ENCODE results near the gene RXFP3. TPM values are rescaled to one million over a fixed set of nuclear protein-coding genes. Genes with fewer than 3 reads are reported as not detected.

The RXFP3 gene
- total RNA-seq, 4 donors from 2014 or later, result not detected

DNA sequence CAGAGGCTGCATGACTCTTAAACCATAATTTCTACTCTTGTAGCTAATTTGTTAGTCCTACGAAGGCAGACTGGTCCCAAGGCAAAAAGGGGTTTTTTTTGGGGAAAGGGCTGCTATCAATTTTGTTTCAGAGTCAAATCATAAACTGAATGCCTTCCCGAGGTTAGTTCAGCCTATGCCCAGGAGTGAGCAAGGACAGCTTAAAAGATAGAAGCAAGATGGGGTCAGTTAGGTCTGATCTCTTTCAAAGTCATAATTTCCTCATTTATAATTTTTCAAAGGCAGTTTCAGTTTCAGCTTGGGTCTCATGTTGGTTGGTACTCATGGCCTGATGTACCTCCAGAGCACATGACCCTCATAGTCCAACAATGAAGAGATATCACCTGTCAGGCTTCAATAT lies 7.9 kb upstream of the RXFP3 start:
- H3K4me1 ChIP-seq, result no peaks in the 10 kb centered on the region
- no peak for DNase-seq
- no peaks in the 10 kb centered on the region for H3K36me3 ChIP-seq
- intact Hi-C loops (cut with DNase I), result no loop called here
- TF ChIP-seq POLR2A (IDR thresholded peaks at IDR 0.05), result no peak
- TF ChIP-seq, protein P1, sequence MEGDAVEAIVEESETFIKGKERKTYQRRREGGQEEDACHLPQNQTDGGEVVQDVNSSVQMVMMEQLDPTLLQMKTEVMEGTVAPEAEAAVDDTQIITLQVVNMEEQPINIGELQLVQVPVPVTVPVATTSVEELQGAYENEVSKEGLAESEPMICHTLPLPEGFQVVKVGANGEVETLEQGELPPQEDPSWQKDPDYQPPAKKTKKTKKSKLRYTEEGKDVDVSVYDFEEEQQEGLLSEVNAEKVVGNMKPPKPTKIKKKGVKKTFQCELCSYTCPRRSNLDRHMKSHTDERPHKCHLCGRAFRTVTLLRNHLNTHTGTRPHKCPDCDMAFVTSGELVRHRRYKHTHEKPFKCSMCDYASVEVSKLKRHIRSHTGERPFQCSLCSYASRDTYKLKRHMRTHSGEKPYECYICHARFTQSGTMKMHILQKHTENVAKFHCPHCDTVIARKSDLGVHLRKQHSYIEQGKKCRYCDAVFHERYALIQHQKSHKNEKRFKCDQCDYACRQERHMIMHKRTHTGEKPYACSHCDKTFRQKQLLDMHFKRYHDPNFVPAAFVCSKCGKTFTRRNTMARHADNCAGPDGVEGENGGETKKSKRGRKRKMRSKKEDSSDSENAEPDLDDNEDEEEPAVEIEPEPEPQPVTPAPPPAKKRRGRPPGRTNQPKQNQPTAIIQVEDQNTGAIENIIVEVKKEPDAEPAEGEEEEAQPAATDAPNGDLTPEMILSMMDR (IDR thresholded peaks at IDR 0.05), result no peak
- WGBS, 2 donors, result 71 to 75% methylated on average over 2 of the region's 2 CpGs
- no peak overlapping the region for H3K27ac ChIP-seq
- H3K27me3 ChIP-seq, result no peaks in the 10 kb centered on the region
- H3K9me3 ChIP-seq, result no peaks in the 10 kb centered on the region
- no peak overlapping the region for H3K4me3 ChIP-seq (replicated peaks in 1 of 3)

DNA sequence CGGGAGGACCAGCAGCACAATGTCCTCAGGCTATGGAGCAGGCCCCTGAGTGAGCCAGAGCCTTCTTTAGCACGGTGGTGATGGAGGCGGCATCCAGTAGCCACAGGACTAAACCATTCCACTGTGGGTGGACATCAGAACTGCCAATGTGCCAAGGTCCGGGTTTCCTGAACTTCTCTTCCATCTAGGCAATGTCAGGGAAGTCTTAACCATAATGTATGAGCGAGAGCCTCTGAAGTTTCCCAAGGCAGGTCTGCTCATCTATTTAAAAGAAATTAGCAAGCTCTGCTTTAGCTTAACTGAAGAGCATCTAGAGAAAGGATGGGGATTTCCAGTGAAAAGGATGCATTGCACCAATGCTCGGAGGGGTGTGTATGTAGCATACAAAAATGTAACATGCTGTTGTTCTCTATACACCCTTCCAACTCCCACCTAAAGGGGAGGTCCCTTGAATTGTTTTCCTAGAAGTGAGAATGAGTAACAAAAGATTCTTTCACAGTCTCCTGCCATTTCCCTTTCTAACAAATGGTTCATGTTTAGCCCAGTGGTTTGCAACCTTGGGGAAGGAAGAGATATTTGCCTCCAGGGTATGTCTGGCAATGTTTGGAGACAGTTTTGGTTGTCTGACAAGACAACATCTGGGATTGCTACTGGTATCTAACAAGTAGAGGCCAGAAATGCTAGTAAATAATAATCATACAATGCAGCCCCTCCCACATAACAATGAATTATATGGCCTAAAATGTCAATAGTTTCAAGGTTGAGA lies 6.1 kb upstream of the RXFP3 start:
- intact Hi-C loops (cut with DNase I), result loop anchor here (10.0 kb wide), 1 partner anchor 495 kb away; no protein-coding TSS in a partner anchor
- 77 to 97% methylated on average over 6 of the region's 6 CpGs for WGBS, 2 donors
- Histone ChIP-seq H3K4me3 (replicated peaks in 1 of 3) (no peak overlapping the region), H3K27ac (no peak overlapping the region), H3K9me3 (no peaks in the 10 kb centered on the region), H3K36me3 (no peaks in the 10 kb centered on the region), H3K27me3 (no peaks in the 10 kb centered on the region), H3K4me1 (no peaks in the 10 kb centered on the region)
- TF ChIP-seq POLR2A (IDR thresholded peaks at IDR 0.05), result no peak
- TF ChIP-seq, protein P1 (IDR thresholded peaks at IDR 0.05), result no peak
- DNase-seq, result no peak

DNA sequence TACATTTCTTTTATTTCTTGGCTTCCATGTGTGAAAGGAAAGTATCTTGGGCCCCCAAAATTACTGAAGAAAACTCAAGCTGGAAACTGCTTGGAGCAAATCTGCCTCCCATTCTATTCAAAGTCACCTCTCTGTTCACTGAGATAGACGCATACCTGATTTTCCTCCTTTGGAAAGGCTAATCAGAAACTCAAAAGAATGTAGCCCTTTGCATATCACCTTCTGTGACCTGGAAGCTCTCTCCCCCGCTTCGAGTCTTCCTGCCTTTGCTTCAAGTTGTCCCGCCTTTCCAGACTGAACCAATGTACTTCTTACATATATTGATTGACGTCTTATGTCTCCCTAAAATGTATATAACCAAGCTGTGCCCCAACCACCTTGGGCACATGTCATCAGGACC lies 5.0 kb upstream of the RXFP3 start:
- DNase-seq, result no peak
- Histone ChIP-seq H3K4me1 (peaks cover 0 to 5% of the 10 kb centered on the region in 2 donors), H3K36me3 (no peaks in the 10 kb centered on the region), H3K27me3 (no peaks in the 10 kb centered on the region), H3K9me3 (no peaks in the 10 kb centered on the region), H3K4me3 (replicated peaks in 1 of 3) (no peak overlapping the region), H3K27ac (no peak overlapping the region)
- no peak for TF ChIP-seq POLR2A (IDR thresholded peaks at IDR 0.05)
- TF ChIP-seq, protein P1 (IDR thresholded peaks at IDR 0.05), result no peak
- WGBS, 2 donors, result 80 to 89% methylated on average over 5 of the region's 5 CpGs
- intact Hi-C loops (cut with DNase I), result loop anchor here (10.0 kb wide), 1 partner anchor 496 kb away; no protein-coding TSS in a partner anchor

DNA sequence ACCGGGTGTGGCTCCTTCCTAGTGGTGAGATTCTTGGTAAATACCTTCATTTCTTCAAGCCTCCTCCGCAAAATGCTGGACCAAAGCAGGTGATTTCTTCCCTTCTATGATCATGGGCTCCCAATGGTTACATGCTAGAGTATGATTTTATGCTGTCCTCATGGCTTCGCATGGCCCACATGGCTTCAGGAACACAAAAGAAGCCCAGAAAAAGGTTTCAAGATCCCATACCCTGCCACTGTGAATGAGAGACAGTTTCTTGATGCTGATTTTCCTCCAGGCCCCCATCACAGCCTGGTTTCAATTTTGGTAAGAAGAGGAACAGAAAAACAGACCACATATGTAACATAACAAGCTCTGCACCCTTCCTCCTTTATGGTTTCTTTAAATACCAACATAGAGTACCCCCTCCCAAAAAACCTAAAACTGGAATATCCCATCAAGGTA lies 2.4 kb upstream of the RXFP3 start:
- DNase-seq, result no peak
- 81% methylated on average over 3 of the region's 3 CpGs for WGBS, 2 donors
- Histone ChIP-seq H3K27ac (no peak overlapping the region), H3K36me3 (no peaks in the 10 kb centered on the region), H3K4me3 (replicated peaks in 1 of 3) (no peak overlapping the region), H3K27me3 (peaks cover 18% of the 10 kb centered on the region), H3K9me3 (no peaks in the 10 kb centered on the region), H3K4me1 (peaks cover 0 to 12% of the 10 kb centered on the region in 2 donors)
- TF ChIP-seq POLR2A (IDR thresholded peaks at IDR 0.05), result no peak
- TF ChIP-seq, protein P1 (IDR thresholded peaks at IDR 0.05), result no peak
- intact Hi-C loops (cut with DNase I), result loop anchor here (10.0 kb wide), 1 partner anchor 499 kb away; no protein-coding TSS in a partner anchor

DNA sequence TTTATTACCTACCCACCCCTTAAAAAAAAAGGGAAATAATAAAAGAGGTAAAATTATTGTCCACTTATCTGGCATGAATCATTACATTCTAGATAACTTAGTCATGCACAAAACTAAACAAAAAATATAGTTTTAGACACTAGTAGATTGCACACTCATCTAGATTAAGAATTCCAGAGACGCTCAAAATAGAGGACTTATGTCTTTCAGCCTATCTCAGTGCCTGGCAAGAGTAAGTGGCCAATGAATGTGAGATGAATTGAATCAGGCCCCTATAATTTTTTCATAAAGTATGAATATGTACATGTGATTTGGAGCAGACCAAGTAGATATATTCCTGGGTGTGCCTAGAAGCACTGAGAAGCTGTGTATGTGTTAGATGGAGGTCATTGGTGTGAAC lies 2.0 kb upstream of the RXFP3 start:
- no peak overlapping the region for H3K27ac ChIP-seq
- H3K9me3 ChIP-seq, result no peaks in the 10 kb centered on the region
- H3K36me3 ChIP-seq, result no peaks in the 10 kb centered on the region
- H3K4me1 ChIP-seq, result peaks cover 0 to 12% of the 10 kb centered on the region in 2 donors
- WGBS, 2 donors, result 79 to 84% methylated on average over 1 of the region's 1 CpG
- TF ChIP-seq, protein P1 (IDR thresholded peaks at IDR 0.05), result no peak
- no peak for TF ChIP-seq POLR2A (IDR thresholded peaks at IDR 0.05)
- no peak overlapping the region for H3K4me3 ChIP-seq (replicated peaks in 1 of 3)
- peaks cover 18% of the 10 kb centered on the region for H3K27me3 ChIP-seq
- no peak for DNase-seq
- intact Hi-C loops (cut with DNase I), result loop anchor here (10.0 kb wide), 1 partner anchor 499 kb away; no protein-coding TSS in a partner anchor

Measured in thyroid gland (tissue), 4 donors.